Right kidney (tissue), 1 donor: Measurements from ENCODE around the gene AUH.
"Not testable (repeated sequence)": the region's sequence is repeated elsewhere in the genome, so short reads cannot be mapped to it uniquely, and the experiment has no call there.

Experiments
- DNase-seq: peaks from one replicate; pipeline ENCODE4 v3.0.0-alpha.2; 2016

AUH gene

GRCh38 chr9:91208837-91209236, 152.9 kb downstream of the AUH start:
- no peak for DNase-seq

- DNase-seq, result no peak
Measured at GRCh38 chr9:91208419-91208745, 153.3 kb downstream of the AUH start.

- DNase-seq, result no peak
Measured at GRCh38 chr9:91207729-91208418, 153.8 kb downstream of the AUH start.

- DNase-seq, result no peak
Measured at GRCh38 chr9:91207397-91207728, 154.4 kb downstream of the AUH start.

- DNase-seq, result no peak
Measured at GRCh38 chr9:91206806-91207205, 154.9 kb downstream of the AUH start.

- no peak for DNase-seq
Measured at GRCh38 chr9:91202736-91203283, 158.9 kb downstream of the AUH start.

GRCh38 chr9:91200692-91201336, 160.9 kb downstream of the AUH start:
- no peak for DNase-seq

- DNase-seq, result no peak
Measured at GRCh38 chr9:91199739-91200497, 161.8 kb downstream of the AUH start.

GRCh38 chr9:91198881-91199280, 162.8 kb downstream of the AUH start:
- not testable (repeated sequence) for DNase-seq

GRCh38 chr9:91198405-91198804, 163.3 kb downstream of the AUH start:
- no peak for DNase-seq

- DNase-seq, result peak; percentile 61
Measured at GRCh38 chr9:91197232-91198181, 164.2 kb downstream of the AUH start.

GRCh38 chr9:91196103-91196950, 165.4 kb downstream of the AUH start:
- no peak for DNase-seq

- DNase-seq, result no peak
Measured at GRCh38 chr9:91195372-91196012, 166.2 kb downstream of the AUH start.

GRCh38 chr9:91193658-91194391, 167.9 kb downstream of the AUH start:
- DNase-seq, result peak; percentile 92

GRCh38 chr9:91193087-91193657, 168.5 kb downstream of the AUH start:
- DNase-seq, result peak; percentile 85

- DNase-seq, result peak; percentile 47
Measured at GRCh38 chr9:91192381-91193086, 169.2 kb downstream of the AUH start.

GRCh38 chr9:91191411-91192380, 170.0 kb downstream of the AUH start:
- DNase-seq, result peak; percentile 20

- DNase-seq, result no peak
Measured at GRCh38 chr9:91190062-91190461, 171.7 kb downstream of the AUH start.
